Neutrophil (primary cell): ENCODE results near the gene ANKRD44.

Experiments
- H3K27ac ChIP-seq: fragments of 200-600 bp; sonication (generic); 2 replicates; pipeline ENCODE4 v1.5.1; 2016; ENCODE audit warnings: mild to moderate bottlenecking, moderate library complexity
- H3K27me3 ChIP-seq: fragments of 200-600 bp; sonication (generic); 2 replicates; pipeline ENCODE4 v1.6.0; 2016; ENCODE audit warnings: mild to moderate bottlenecking
- H3K36me3 ChIP-seq: fragments of 200-600 bp; sonication (generic); 2 replicates; pipeline ENCODE4 v1.5.1; 2017
- H3K4me1 ChIP-seq, 2 experiments: fragments of 200-600 bp in 1 of 2; sonication (generic) in 1 of 2; 1 replicate in 1 of 2; 2 replicates in 1 of 2; pipeline versions ENCODE4 v1.5.1 to v1.6.1; 2013 to 2016; ENCODE audit warnings: low read depth in 1 of 2, low read length in 1 of 2, mild to moderate bottlenecking in 1 of 2, moderate library complexity in 1 of 2; ENCODE audit not compliant: control insufficient read depth in 1 of 2, insufficient read depth in 1 of 2
- H3K4me3 ChIP-seq, 2 experiments: fragments of 200-600 bp in 1 of 2; sonication (generic) in 1 of 2; 1 replicate in 1 of 2; 2 replicates in 1 of 2; pipeline ENCODE4 v1.5.1; 2013 to 2016; ENCODE audit warnings: low read depth in 1 of 2, low read length in 1 of 2, mild to moderate bottlenecking in 1 of 2, moderate library complexity in 1 of 2
- H3K9me3 ChIP-seq: fragments of 200-600 bp; sonication (generic); 2 replicates; pipeline ENCODE4 v1.5.1; 2016
- TF ChIP-seq, protein P1 (sequence below): fragments of 200-600 bp; sonication (generic); IDR thresholded peaks from 2 replicates; pipeline ENCODE4 v1.5.1; 2016; ENCODE audit warnings: antibody characterized with exemption

The ANKRD44 gene

GRCh38 chr2:197340591-197340990, 30.0 kb upstream of the ANKRD44 start:
- H3K27me3 ChIP-seq = no peaks in the 10 kb centered on the region
- no peak overlapping the region for H3K27ac ChIP-seq
- H3K4me1 ChIP-seq = no peaks in the 10 kb centered on the region
- H3K36me3 ChIP-seq = no peaks in the 10 kb centered on the region
- no peaks in the 10 kb centered on the region for H3K9me3 ChIP-seq
- no peak overlapping the region for H3K4me3 ChIP-seq
- TF ChIP-seq, protein P1, sequence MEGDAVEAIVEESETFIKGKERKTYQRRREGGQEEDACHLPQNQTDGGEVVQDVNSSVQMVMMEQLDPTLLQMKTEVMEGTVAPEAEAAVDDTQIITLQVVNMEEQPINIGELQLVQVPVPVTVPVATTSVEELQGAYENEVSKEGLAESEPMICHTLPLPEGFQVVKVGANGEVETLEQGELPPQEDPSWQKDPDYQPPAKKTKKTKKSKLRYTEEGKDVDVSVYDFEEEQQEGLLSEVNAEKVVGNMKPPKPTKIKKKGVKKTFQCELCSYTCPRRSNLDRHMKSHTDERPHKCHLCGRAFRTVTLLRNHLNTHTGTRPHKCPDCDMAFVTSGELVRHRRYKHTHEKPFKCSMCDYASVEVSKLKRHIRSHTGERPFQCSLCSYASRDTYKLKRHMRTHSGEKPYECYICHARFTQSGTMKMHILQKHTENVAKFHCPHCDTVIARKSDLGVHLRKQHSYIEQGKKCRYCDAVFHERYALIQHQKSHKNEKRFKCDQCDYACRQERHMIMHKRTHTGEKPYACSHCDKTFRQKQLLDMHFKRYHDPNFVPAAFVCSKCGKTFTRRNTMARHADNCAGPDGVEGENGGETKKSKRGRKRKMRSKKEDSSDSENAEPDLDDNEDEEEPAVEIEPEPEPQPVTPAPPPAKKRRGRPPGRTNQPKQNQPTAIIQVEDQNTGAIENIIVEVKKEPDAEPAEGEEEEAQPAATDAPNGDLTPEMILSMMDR = no peak

DNA sequence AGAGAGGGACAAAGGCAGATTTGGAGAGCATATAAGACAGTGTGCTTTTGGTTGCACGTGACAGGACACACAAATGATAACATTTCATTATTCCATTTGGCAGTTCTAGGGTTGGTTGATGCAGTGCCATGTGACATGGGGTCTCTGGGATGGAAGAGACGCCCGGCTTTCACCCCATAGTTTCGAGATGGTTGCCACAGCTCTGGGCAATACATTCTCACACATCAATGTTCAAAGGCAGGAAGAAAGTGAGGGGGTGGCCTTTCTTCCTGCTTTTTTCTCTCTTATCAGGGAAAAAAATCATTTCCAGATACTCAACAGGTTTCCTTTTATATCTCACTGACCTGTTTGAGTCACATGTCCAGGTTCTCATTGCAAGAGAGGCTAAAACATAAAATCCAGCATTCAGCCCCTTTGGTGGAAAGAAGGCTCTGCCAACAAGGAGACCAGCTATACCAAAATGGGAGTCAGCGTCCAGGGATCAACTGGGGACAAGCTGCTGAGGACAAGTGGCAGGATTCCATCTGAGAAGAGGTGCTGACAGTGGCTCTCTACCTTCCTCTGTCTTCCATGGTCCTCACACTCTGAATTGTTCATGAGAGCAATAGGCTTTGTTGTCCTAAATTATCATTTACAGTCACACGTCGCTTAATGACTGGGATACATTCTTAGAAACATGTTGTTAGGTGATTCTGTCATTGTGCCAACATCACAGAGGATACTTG, 29.1 kb upstream of the ANKRD44 start:
- Histone ChIP-seq H3K9me3 (no peaks in the 10 kb centered on the region), H3K4me3 (no peak overlapping the region), H3K27ac (no peak overlapping the region), H3K27me3 (no peaks in the 10 kb centered on the region), H3K4me1 (no peaks in the 10 kb centered on the region), H3K36me3 (no peaks in the 10 kb centered on the region)
- TF ChIP-seq, protein P1 = no peak

GRCh38 chr2:197339016-197339415, 28.4 kb upstream of the ANKRD44 start:
- Histone ChIP-seq H3K36me3 (no peaks in the 10 kb centered on the region), H3K27me3 (no peaks in the 10 kb centered on the region), H3K4me1 (no peaks in the 10 kb centered on the region), H3K27ac (no peak overlapping the region), H3K9me3 (no peaks in the 10 kb centered on the region), H3K4me3 (no peak overlapping the region)
- TF ChIP-seq, protein P1 = no peak

GRCh38 chr2:197332641-197333040, 22.1 kb upstream of the ANKRD44 start:
- Histone ChIP-seq H3K4me3 (no peak overlapping the region), H3K27ac (no peak overlapping the region), H3K36me3 (no peaks in the 10 kb centered on the region), H3K9me3 (no peaks in the 10 kb centered on the region), H3K4me1 (no peaks in the 10 kb centered on the region), H3K27me3 (no peaks in the 10 kb centered on the region)
- TF ChIP-seq, protein P1 = no peak

GRCh38 chr2:197328461-197328860, 17.9 kb upstream of the ANKRD44 start:
- H3K9me3 ChIP-seq = no peaks in the 10 kb centered on the region
- H3K27me3 ChIP-seq = peaks cover 1% of the 10 kb centered on the region
- no peaks in the 10 kb centered on the region for H3K4me1 ChIP-seq
- no peaks in the 10 kb centered on the region for H3K36me3 ChIP-seq
- H3K27ac ChIP-seq = no peak overlapping the region
- no peak overlapping the region for H3K4me3 ChIP-seq
- TF ChIP-seq, protein P1 = no peak
